Mucosa of stomach (tissue), 1 donor: Measurements from ENCODE around the gene POLR1H.

Experiments
- H3K27me3 ChIP-seq: one replicate; pipeline ENCODE4 v1.7.0; 2013; ENCODE audit warnings: mild to moderate bottlenecking, low read length; ENCODE audit not compliant: control insufficient read depth, insufficient read depth
- H3K36me3 ChIP-seq: one replicate; pipeline ENCODE4 v1.7.0; 2013; ENCODE audit warnings: low read length; ENCODE audit not compliant: control insufficient read depth, insufficient read depth
- H3K4me1 ChIP-seq: one replicate; pipeline ENCODE4 v1.7.0; 2013; ENCODE audit warnings: mild to moderate bottlenecking, low read length; ENCODE audit not compliant: control insufficient read depth, insufficient read depth
- H3K4me3 ChIP-seq: one replicate; pipeline ENCODE4 v1.7.0; 2013; ENCODE audit warnings: low read length
- H3K9ac ChIP-seq: one replicate; pipeline ENCODE4 v1.7.0; 2013; ENCODE audit warnings: mild to moderate bottlenecking, low read length, moderate library complexity
- H3K9me3 ChIP-seq: one replicate; pipeline ENCODE4 v1.7.0; 2013; ENCODE audit warnings: mild to moderate bottlenecking, low read length, moderate library complexity; ENCODE audit not compliant: control insufficient read depth
- donor health status: Pancreatic carcinoma.

Gene POLR1H

DNA sequence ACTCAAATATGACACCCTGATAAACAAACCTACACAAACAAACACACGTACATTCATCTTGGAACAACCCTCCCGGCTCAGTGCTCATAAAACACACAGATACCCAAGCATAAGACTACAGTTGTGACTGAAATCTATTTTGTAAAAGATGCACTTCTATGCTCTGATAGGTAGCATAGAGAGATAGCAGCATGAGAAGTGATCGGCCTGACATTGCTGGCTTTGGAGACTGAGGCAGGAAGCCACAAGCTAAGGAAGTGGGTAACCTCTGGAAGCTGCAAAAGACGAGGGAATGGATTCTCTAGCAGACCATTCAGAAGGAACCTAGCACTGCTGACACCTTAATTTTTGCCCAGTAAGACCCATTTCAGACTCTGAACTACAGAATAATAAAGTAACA, 16.2 kb downstream of the POLR1H start:
- no peak overlapping the region for H3K9ac ChIP-seq
- no peaks in the 10 kb centered on the region for H3K9me3 ChIP-seq
- H3K27me3 ChIP-seq, result peaks cover 29% of the 10 kb centered on the region
- no peaks in the 10 kb centered on the region for H3K36me3 ChIP-seq
- no peak overlapping the region for H3K4me3 ChIP-seq
- H3K4me1 ChIP-seq, result peaks cover 32% of the 10 kb centered on the region

DNA sequence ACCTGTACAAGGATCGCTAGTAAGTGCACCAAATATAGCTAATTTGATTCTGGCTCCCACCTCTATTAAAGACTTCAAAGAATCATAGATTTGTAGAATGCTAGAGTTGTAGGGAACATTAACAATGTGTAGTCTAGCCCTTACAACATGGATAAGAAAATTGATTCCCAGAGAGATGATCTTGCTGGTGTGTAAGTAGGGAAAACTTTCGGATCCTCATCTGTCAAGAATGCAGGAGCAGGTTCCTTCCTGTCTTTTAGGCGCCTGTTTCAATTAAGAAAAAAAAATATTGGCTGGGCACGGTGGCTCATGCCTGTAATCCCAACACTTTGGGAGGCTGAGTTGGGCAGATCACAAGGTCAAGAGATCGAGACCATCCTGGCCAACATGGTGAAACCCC, 26.8 kb downstream of the POLR1H start:
- H3K4me1 ChIP-seq, result peaks cover 17% of the 10 kb centered on the region
- H3K4me3 ChIP-seq, result no peak overlapping the region
- H3K27me3 ChIP-seq, result no peaks in the 10 kb centered on the region
- no peaks in the 10 kb centered on the region for H3K9me3 ChIP-seq
- H3K36me3 ChIP-seq, result no peaks in the 10 kb centered on the region
- H3K9ac ChIP-seq, result no peak overlapping the region

DNA sequence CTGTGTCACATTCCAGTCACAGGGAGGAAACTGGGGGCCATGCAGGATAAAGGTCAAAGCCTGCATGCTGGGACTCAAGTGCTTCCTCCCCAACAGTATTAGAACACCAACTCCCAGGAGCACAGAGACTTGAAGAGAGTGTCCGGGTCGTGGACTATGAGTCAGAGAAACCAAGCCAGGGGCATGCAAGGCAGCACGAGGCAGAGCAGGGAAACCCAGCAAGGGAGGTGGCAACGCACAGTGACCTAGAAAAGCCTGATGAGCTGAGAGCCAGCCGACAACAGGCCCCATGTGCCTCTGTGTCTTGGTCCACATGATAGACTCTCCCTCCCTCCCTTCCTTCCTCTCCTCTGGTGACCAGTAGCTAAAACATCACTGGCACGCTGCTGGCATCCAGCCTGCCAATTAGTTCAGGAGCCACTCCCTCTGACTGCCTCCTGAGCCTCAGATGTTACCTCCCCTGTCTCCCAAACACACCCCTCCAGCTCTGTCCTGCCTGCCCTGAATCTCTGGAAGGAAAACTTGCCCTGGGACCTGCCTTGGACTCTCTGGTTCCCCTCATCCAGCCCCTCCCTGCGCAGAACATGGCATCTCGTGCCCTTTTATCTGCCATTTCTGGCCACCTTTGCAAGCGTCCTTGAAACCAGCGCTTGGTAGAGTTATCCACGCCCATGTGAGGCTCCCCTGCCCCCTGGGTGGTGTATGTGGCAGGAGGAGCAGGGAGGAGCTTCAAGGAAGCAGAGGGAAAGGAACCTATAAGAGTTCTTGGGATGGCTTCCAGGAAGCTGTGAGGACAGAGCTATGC, 30.7 kb downstream of the POLR1H start:
- H3K9ac ChIP-seq, result peak overlapping the region; percentile 28
- H3K4me1 ChIP-seq, result peaks cover 52% of the 10 kb centered on the region
- H3K4me3 ChIP-seq, result no peak overlapping the region
- no peaks in the 10 kb centered on the region for H3K9me3 ChIP-seq
- no peaks in the 10 kb centered on the region for H3K27me3 ChIP-seq
- H3K36me3 ChIP-seq, result no peaks in the 10 kb centered on the region

DNA sequence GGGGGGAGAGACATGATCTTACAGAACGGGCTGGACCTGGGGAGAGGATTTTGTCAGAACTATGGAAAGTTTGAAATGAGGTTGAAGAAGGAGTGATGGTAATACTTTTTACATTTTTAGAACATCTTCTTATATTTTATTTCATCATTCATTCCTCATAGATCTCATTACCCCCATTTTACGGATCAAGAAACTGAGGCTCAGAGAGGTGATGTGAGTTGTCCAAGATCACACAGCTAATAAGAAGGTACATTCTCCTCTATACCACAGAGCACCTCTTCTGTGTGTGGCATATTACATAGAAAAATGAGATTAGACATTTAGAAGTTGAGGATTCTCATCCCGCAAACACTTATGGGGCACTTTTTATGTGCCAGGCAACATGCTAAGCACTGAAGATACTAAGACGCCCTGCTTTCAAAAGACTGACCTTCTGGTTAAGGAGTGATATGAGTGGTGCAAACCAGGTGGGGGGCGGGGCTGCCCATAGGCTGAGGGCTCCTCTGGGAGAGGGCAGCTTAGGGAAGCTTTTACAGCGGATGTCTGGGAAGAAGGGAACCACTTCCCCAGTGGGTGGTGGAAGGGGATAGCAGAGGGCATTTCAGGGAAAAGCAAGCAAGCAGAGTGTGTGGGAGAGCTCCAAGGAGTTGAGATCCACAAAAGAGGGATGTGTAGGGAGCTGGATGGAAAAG, 31.9 kb downstream of the POLR1H start:
- no peaks in the 10 kb centered on the region for H3K27me3 ChIP-seq
- peaks cover 64% of the 10 kb centered on the region for H3K4me1 ChIP-seq
- H3K9ac ChIP-seq, result no peak overlapping the region

DNA sequence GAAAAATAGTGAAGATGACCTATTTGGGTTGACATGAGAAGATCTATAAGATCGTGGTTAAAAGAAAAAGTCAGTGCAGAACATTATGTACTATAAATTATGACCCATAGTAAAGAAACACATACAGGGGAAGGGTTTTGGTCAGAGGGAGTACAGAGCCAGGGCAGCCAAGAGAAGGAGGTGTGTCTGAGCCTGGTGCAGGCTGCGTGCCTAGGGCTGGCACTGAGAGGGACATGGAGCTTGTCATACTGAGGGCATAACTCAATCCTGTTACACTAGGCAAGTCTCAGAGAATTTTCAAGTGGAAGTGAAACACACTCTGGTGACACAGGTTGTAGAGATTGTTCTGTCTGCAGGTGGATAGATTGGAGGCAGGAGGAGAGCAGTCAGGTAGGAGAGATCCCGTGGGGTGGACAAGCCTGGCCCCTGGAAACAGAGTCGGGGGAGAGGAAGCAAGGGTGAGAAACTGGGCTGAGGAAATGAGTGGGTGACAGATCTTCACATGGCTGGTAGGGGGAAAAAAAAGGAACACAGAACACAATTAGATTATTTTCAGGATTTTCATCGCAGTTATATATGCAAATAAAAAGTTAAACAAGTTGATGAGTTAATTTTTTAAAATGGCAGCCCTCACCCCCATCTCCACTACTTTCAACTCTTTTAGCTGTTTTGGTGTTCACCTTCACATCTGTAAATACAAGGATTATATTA, 33.0 kb downstream of the POLR1H start:
- H3K27me3 ChIP-seq, result no peaks in the 10 kb centered on the region
- H3K9me3 ChIP-seq, result no peaks in the 10 kb centered on the region
- no peak overlapping the region for H3K4me3 ChIP-seq
- no peak overlapping the region for H3K9ac ChIP-seq
- peaks cover 72% of the 10 kb centered on the region for H3K4me1 ChIP-seq
- no peaks in the 10 kb centered on the region for H3K36me3 ChIP-seq

More for the DNA sequence above, 31.9 kb downstream of the POLR1H start:
- Histone ChIP-seq H3K36me3 (no peaks in the 10 kb centered on the region), H3K4me3 (no peak overlapping the region), H3K9me3 (no peaks in the 10 kb centered on the region)

DNA sequence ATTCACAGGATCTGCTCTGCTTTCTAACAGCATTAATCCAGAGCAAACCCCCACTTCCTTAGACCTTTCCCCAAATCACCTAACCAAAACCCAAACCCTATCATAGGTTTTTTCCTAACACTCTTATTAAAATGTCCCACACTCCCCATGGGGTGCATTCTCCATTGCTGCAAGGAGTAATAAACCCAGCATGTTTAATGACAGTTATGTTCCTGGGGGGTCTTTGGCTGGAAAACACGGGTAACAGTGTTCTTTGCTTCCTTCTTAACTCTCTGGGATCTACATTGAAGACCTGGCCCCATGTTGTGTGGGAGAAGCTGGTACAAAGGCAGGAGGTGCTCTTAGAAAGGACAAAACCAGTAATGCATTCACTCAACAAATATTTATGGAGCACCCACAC, 35.8 kb downstream of the POLR1H start:
- Histone ChIP-seq H3K4me3 (no peak overlapping the region), H3K4me1 (peaks cover 78% of the 10 kb centered on the region), H3K36me3 (no peaks in the 10 kb centered on the region), H3K9me3 (no peaks in the 10 kb centered on the region), H3K9ac (no peak overlapping the region), H3K27me3 (peaks cover 7% of the 10 kb centered on the region)

DNA sequence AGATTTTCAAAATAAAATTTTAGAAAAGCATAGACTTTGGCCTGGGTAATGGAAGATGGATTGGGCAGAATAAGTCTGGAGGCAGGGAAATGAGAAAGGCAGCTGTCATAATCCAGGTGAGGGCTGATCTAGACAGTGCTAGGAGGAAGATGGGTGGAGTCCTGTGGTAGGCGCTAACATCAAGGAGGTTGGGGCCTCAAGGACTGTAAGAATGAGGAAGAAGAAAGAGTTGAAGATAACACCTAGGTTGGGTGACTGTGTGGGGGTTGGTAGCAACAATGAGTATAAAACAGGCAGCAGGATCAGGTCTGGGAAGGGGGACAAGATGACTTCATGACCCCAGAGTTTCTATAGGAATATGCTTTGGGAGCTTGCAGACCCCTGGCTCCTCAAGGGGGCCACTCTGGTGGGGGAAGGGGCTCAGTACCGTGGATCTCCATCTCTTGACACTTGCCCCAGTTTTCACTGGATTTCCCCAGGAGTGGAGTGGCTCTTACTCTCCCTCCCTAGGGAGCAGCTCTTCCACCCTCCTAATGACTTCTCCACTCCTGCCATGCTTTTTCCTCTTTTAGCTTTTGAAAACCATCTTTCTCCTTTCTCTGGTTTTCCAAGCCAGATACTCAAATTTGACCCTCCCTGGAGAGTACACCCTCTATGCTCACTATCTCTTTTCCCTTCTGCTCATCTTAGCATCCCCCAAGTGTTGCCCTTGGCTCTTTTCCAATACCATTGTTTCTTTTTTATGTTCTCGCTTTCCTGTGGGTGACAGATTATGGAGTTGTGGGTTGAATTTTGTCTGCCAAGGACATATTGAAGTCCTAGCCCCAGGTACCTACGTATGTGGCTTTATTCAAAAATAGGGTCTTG, 37.1 kb downstream of the POLR1H start:
- Histone ChIP-seq H3K36me3 (no peaks in the 10 kb centered on the region), H3K9ac (no peak overlapping the region), H3K4me1 (peaks cover 81% of the 10 kb centered on the region), H3K9me3 (no peaks in the 10 kb centered on the region), H3K4me3 (no peak overlapping the region), H3K27me3 (peaks cover 7% of the 10 kb centered on the region)

- peaks cover 72% of the 10 kb centered on the region for H3K4me1 ChIP-seq
- peak overlapping the region; percentile 66 for H3K9ac ChIP-seq
- no peaks in the 10 kb centered on the region for H3K36me3 ChIP-seq
- H3K9me3 ChIP-seq, result no peaks in the 10 kb centered on the region
- H3K4me3 ChIP-seq, result no peak overlapping the region
- peaks cover 7% of the 10 kb centered on the region for H3K27me3 ChIP-seq
Observed at GRCh38 chr6:30100154-30100553, 39.1 kb downstream of the POLR1H start.

DNA sequence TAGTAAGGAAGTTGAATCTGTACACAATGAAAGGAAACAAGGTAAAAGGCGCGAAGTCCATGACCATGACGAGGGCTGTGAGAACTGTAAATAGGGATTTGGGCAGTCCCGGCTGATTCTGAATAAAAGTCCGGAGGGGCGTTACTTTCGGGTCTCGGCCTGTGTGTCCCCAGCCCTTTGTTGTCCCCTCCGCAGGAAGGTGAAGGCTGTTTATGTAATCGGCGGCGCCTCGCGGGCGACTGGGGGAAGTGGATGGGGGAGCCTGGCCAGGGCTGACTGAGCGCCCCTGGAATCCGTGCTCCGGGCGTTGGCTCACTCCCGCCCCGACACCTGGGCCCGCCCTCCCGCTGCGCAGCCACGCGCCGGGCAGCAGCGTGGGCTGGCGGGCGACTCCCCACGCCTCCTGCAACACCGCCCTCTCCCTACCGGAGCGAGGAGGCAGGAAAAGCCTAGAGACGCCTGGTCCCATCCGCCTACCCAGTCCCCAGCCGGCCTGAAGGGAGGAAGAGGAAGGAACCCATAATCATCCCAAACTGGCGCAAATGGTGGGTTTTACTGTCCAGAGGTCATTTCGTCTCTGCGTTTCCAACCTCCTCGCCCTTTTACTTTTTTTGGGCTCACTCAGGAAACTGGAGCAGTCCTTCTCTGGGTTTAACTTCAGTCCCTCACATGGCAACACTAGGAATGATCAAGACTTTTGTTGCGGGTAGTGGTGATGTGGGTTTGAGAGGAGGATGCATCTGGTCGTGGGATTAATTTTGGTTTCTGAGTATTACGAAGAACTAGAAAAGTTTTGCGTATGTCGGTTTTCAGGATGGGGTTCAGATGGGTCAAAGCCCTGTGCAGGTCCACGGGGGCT, 39.7 kb downstream of the POLR1H start:
- H3K4me1 ChIP-seq, result peaks cover 66% of the 10 kb centered on the region

GRCh38 chr6:30101444-30102413, 40.7 kb downstream of the POLR1H start:
- Histone ChIP-seq H3K4me3 (peak overlapping the region; percentile 23), H3K27me3 (peaks cover 7% of the 10 kb centered on the region), H3K9me3 (no peaks in the 10 kb centered on the region), H3K4me1 (peaks cover 57% of the 10 kb centered on the region), H3K9ac (peak overlapping the region; percentile 61), H3K36me3 (no peaks in the 10 kb centered on the region)

More for the DNA sequence above, 39.7 kb downstream of the POLR1H start:
- Histone ChIP-seq H3K9me3 (no peaks in the 10 kb centered on the region), H3K36me3 (no peaks in the 10 kb centered on the region), H3K27me3 (peaks cover 7% of the 10 kb centered on the region), H3K9ac (peak overlapping the region; percentile 66), H3K4me3 (peak overlapping the region; percentile 23)
